GM12878 (cell line): ENCODE data around the gene FANK1. TPM values are rescaled to one million over a fixed set of nuclear protein-coding genes. Genes with fewer than 3 reads are reported as not detected.

Experiments
- ATAC-seq: fragments of 200-7000 bp; cut with Tn5 transposase; 3 replicates; pipeline ENCODE4 v1.9.1; 2020; ENCODE audit warnings: mild to moderate bottlenecking, moderate library complexity
- BruUV-seq: library from RNA; stranded (reverse); fragments of 400-500 nt; replicated peaks from 2 replicates; lab custom pipeline; 2021; lab: Mats Ljungman, UMichigan
- CTCF ChIA-PET: fragments of 300-600 bp; sonication (Branson Sonifier 250); formaldehyde crosslinking; extraction: SDS; loops from one replicate; lab custom pipeline; 2021; ENCODE audit warnings: inconsistent platforms; lab: Yijun Ruan, JAX
- POLR2A ChIA-PET: fragments of 350-600 bp; formaldehyde crosslinking; extraction: SDS; loops from one replicate; lab custom pipeline; 2021; ENCODE audit warnings: inconsistent platforms; lab: Charles Lee
- RAD21 ChIA-PET: fragments of 300-600 bp; sonication (Branson Sonifier 250); formaldehyde crosslinking; loops from one replicate; lab custom pipeline; 2023; ENCODE audit warnings: antibody characterized with exemption; ENCODE audit not compliant: unreplicated experiment; lab: Charles Lee
- SMC1A ChIA-PET: fragments of 300-600 bp; sonication (Branson Sonifier 250); formaldehyde crosslinking; loops from one replicate; lab custom pipeline; 2023; ENCODE audit not compliant: unreplicated experiment, uncharacterized antibody; lab: Charles Lee
- DNase-seq: peaks from one replicate; pipeline ENCODE4 v3.0.0-alpha.2; 2011; ENCODE audit warnings: low read depth, low spot score
- FAIRE-seq: peaks from 3 replicates; lab custom pipeline; 2011; peaks lifted over from hg19 to GRCh38; lab: Jason Lieb, UNC
- H2AFZ ChIP-seq: 2 replicates; pipeline ENCODE4 v1.6.0; 2011; ENCODE audit warnings: low read depth, low read length, control low read depth; ENCODE audit not compliant: control insufficient read depth
- H3K27ac ChIP-seq: 2 replicates; pipeline ENCODE4 v1.5.1; 2011; ENCODE audit warnings: control low read depth; ENCODE audit not compliant: control insufficient read depth, insufficient read depth
- H3K27me3 ChIP-seq, 2 experiments: replicated peaks in 1 of 2; 2 replicates each; pipeline versions ENCODE4 v1.6.0 to v1.6.1; 2011; ENCODE audit warnings: low read length in 1 of 2; ENCODE audit not compliant: control insufficient read depth in 2 of 2, insufficient read depth in 2 of 2
- H3K36me3 ChIP-seq, 2 experiments: 2 replicates each; pipeline ENCODE4 v1.5.1; 2011; ENCODE audit warnings: low read length in 1 of 2; ENCODE audit not compliant: control insufficient read depth in 2 of 2, insufficient read depth in 2 of 2
- H3K4me1 ChIP-seq: 2 replicates; pipeline ENCODE4 v1.6.1; 2011; ENCODE audit warnings: mild to moderate bottlenecking, low read length, moderate library complexity, mixed read lengths; ENCODE audit not compliant: control insufficient read depth, insufficient read depth
- H3K4me2 ChIP-seq: 2 replicates; pipeline ENCODE4 v1.6.0; 2011; ENCODE audit warnings: control low read depth; ENCODE audit not compliant: control insufficient read depth, insufficient read depth
- H3K4me3 ChIP-seq: fragments of 200-600 bp; sonication (generic); 2 replicates; pipeline ENCODE4 v1.5.1; 2016
- H3K79me2 ChIP-seq: 2 replicates; pipeline ENCODE4 v1.6.0; 2011; ENCODE audit warnings: low read length; ENCODE audit not compliant: control insufficient read depth, insufficient read depth
- H3K9ac ChIP-seq: 2 replicates; pipeline ENCODE4 v1.8.0; 2011; ENCODE audit warnings: low read length, control low read depth, mixed read lengths; ENCODE audit not compliant: control insufficient read depth, insufficient read depth
- H3K9me3 ChIP-seq: replicated peaks from 3 replicates; pipeline ENCODE4 v1.5.1; 2011; ENCODE audit warnings: mild to moderate bottlenecking, low read length; ENCODE audit not compliant: control insufficient read depth, insufficient read depth
- H4K20me1 ChIP-seq: 2 replicates; pipeline ENCODE4 v1.6.0; 2011; ENCODE audit not compliant: control insufficient read depth, insufficient read depth
- ATF7 ChIP-seq: fragments of 450-650 bp; IDR thresholded peaks from 2 replicates; pipeline ENCODE4 v1.6.1; 2016; ENCODE audit warnings: low read depth, mild to moderate bottlenecking
- BCL11A ChIP-seq: IDR thresholded peaks from 2 replicates; pipeline ENCODE4 v1.6.1; 2011; ENCODE audit warnings: low read depth, low read length
- DPF2 ChIP-seq: fragments of 450-650 bp; IDR thresholded peaks from 2 replicates; pipeline ENCODE4 v1.6.1; 2017; ENCODE audit warnings: mild to moderate bottlenecking
- EED ChIP-seq: sonication (generic); IDR thresholded peaks from 2 replicates; pipeline ENCODE4 v1.6.1; 2016; ENCODE audit warnings: antibody characterized with exemption, low read depth
- EGR1 ChIP-seq, 2 experiments: IDR thresholded peaks; 1 replicate in 1 of 2; 2 replicates in 1 of 2; pipeline ENCODE4 v1.6.1; 2011 to 2012; ENCODE audit warnings: low read depth in 2 of 2, low read length in 2 of 2, borderline replicate concordance in 1 of 2, mild to moderate bottlenecking in 1 of 2, moderate library complexity in 1 of 2
- HDAC6 ChIP-seq: fragments of 200-600 bp; sonication (generic); IDR thresholded peaks from one replicate; pipeline ENCODE4 v1.8.0; 2017; ENCODE audit warnings: antibody characterized with exemption; ENCODE audit not compliant: unreplicated experiment
- KDM1A ChIP-seq: fragments of 200-600 bp; sonication (generic); IDR thresholded peaks from 2 replicates; pipeline ENCODE4 v1.6.1; 2016; ENCODE audit warnings: borderline replicate concordance
- PKNOX1 ChIP-seq: fragments of 450-650 bp; IDR thresholded peaks from 2 replicates; pipeline ENCODE4 v1.6.1; 2016; ENCODE audit warnings: mild to moderate bottlenecking
- POLR2A ChIP-seq: IDR thresholded peaks from 2 replicates; pipeline ENCODE4 v1.6.1; 2011; ENCODE audit warnings: low read depth, mild to moderate bottlenecking, low read length
- POLR2AphosphoS5 ChIP-seq: IDR thresholded peaks from 2 replicates; pipeline ENCODE4 v1.6.1; 2011; ENCODE audit warnings: mild to moderate bottlenecking, low read length, inconsistent platforms
- POU2F2 ChIP-seq: IDR thresholded peaks from 3 replicates; pipeline ENCODE4 v1.6.1; 2011; ENCODE audit warnings: low read depth, mild to moderate bottlenecking, low read length, borderline replicate concordance
- REST ChIP-seq: IDR thresholded peaks from 2 replicates; pipeline ENCODE4 v1.6.1; 2012; ENCODE audit warnings: mild to moderate bottlenecking, low read depth, low read length
- TBL1XR1 ChIP-seq: IDR thresholded peaks from 2 replicates; pipeline ENCODE4 v1.6.1; 2012; ENCODE audit warnings: low read depth, low read length, improper control_type of control experiment
- TCF12 ChIP-seq: IDR thresholded peaks from 2 replicates; pipeline ENCODE4 v1.6.1; 2011; ENCODE audit warnings: low read depth, mild to moderate bottlenecking, low read length
- ZNF207 ChIP-seq: fragments of 450-650 bp; IDR thresholded peaks from 2 replicates; pipeline ENCODE4 v1.6.1; 2014; ENCODE audit warnings: antibody characterized with exemption, mild to moderate bottlenecking, borderline replicate concordance
- WGBS: methylation state at CpG from one replicate; pipeline ENCODE4 v1.1.6; 2016; ENCODE audit warnings: low lambda C conversion rate; ENCODE audit not compliant: insufficient replicate concordance, insufficient coverage; ENCODE audit errors: missing lambda C conversion rate; 5-methylcytosine and 5-hydroxymethylcytosine counted together
- in situ Hi-C: fragments of 300-500 bp; cut with MboI; formaldehyde crosslinking; loops from 9 replicates; pipeline ENCODE4 v1.14.3; 2018; ENCODE audit warnings: mixed read lengths
- intact Hi-C: fragments of 100-400 bp; cut with micrococcal nuclease; formaldehyde crosslinking; loops from one replicate; pipeline ENCODE4 v1.14.2; 2022; ENCODE audit not compliant: unreplicated experiment
- polyA plus RNA-seq, 11 experiments: library from polyadenylated mRNA; depleted of rRNA in 4 of 11; unstranded in 6 of 11; stranded (reverse) in 5 of 11; fragments of >200 nt; fragmentation: Nextera tagmentation in 4 of 11; fragmentation: Illumina TruSeq in 1 of 11; extraction: Ambion mirVana in 4 of 11; extraction: Trizol in 1 of 11; gene quantifications; 1 replicate in 1 of 11; 2 replicates in 10 of 11; pipeline versions ENCODE4 v1.2.1 to v1.2.3, GENCODE V29; 2011 to 2016; ENCODE audit warnings: inconsistent platforms in 2 of 11, missing spikeins in 2 of 11, low read depth in 1 of 11
- total RNA-seq, 4 experiments: library from RNA; depleted of rRNA in 3 of 4; stranded (reverse); fragments of >200 nt in 3 of 4; fragmentation: Illumina TruSeq in 1 of 4; extraction: Trizol in 1 of 4; gene quantifications; 2 replicates each; pipeline versions ENCODE4 v1.2.1 to v1.2.3, GENCODE V29; 2013 to 2021
- TF ChIP-seq, protein P1 (sequence below): IDR thresholded peaks from 2 replicates; pipeline ENCODE4 v1.6.1; 2012; ENCODE audit warnings: low read depth, low read length, improper control_type of control experiment
- TF ChIP-seq, protein P2 (sequence below): IDR thresholded peaks from 2 replicates; pipeline ENCODE4 v1.6.1; 2011; ENCODE audit warnings: borderline replicate concordance, low read depth, mild to moderate bottlenecking, moderate library complexity, low read length; ENCODE audit not compliant: insufficient read depth, poor library complexity, severe bottlenecking
- TF ChIP-seq, protein P3 (sequence below): IDR thresholded peaks from 2 replicates; pipeline ENCODE4 v1.6.1; 2011; ENCODE audit warnings: mild to moderate bottlenecking, low read depth, low read length, moderate library complexity; ENCODE audit not compliant: insufficient replicate concordance

Gene FANK1
- total and polyA plus RNA-seq, 10 of the 15 experiments (the other 5 are each of a cell fraction or from before 2014, with no cell fraction given): 0.07 to 0.16 (median 0.13) TPM; not detected in 6

DNA sequence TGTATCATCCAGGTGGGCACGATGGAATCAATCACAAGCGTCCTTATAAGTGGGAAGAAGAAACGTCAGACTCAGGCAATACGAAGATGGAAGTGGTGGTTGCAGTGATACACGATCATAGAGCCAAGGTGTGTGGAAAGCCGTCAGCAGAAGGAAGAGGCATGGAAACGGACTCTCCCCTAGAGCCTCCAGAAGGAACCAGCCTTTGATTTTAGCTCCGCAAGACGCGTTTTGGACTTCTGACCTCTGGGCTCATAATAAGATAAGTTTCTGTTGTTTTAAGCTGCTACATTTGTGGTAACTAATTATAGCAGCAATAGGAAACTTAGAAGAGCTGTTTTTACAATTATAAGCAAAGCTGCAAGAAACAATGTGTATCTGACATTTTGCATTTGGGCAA is 14.8 kb downstream of the FANK1 start:
- H3K9me3 ChIP-seq: no peaks in the 10 kb centered on the region
- no peak overlapping the region for H2AFZ ChIP-seq
- H4K20me1 ChIP-seq: no peaks in the 10 kb centered on the region
- ChIA-PET RAD21 (no interaction called here), SMC1A (no interaction called here), CTCF (no interaction called here), POLR2A (no interaction called here)
- no peaks in the 10 kb centered on the region for H3K36me3 ChIP-seq
- H3K9ac ChIP-seq: no peak overlapping the region
- 65% methylated on average over 10 of the region's 10 CpGs for WGBS
- DNase-seq: no peak
- no peaks in the 10 kb centered on the region for H3K27me3 ChIP-seq
- intact Hi-C loops (no loop called here), in situ Hi-C loops (no loop called here)
- no TSS peak for BruUV-seq
- ATAC-seq: no peak
- no peak overlapping the region for H3K4me2 ChIP-seq
- H3K4me3 ChIP-seq: no peak overlapping the region
- no peaks in the 10 kb centered on the region for H3K79me2 ChIP-seq
- no peak overlapping the region for H3K27ac ChIP-seq
- FAIRE-seq: no peak
- H3K4me1 ChIP-seq: no peaks in the 10 kb centered on the region
- TF ChIP-seq EED: no peak
- no peak for TF ChIP-seq BCL11A
- no peak for TF ChIP-seq PKNOX1
- no peak for TF ChIP-seq KDM1A
- TF ChIP-seq TCF12: no peak
- no peak for TF ChIP-seq DPF2
- no peak for TF ChIP-seq POU2F2
- TF ChIP-seq, protein P1, sequence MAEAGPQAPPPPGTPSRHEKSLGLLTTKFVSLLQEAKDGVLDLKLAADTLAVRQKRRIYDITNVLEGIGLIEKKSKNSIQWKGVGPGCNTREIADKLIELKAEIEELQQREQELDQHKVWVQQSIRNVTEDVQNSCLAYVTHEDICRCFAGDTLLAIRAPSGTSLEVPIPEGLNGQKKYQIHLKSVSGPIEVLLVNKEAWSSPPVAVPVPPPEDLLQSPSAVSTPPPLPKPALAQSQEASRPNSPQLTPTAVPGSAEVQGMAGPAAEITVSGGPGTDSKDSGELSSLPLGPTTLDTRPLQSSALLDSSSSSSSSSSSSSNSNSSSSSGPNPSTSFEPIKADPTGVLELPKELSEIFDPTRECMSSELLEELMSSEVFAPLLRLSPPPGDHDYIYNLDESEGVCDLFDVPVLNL: no peak
- TF ChIP-seq, protein P2, sequence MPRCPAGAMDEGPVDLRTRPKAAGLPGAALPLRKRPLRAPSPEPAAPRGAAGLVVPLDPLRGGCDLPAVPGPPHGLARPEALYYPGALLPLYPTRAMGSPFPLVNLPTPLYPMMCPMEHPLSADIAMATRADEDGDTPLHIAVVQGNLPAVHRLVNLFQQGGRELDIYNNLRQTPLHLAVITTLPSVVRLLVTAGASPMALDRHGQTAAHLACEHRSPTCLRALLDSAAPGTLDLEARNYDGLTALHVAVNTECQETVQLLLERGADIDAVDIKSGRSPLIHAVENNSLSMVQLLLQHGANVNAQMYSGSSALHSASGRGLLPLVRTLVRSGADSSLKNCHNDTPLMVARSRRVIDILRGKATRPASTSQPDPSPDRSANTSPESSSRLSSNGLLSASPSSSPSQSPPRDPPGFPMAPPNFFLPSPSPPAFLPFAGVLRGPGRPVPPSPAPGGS: no peak
- no peak for TF ChIP-seq ATF7
- no peak for TF ChIP-seq POLR2A
- no peak for TF ChIP-seq REST
- TF ChIP-seq HDAC6: no peak
- TF ChIP-seq EGR1 (IDR thresholded peaks at IDR 0.05; ENCODE audit: borderline replicate concordance in 1 of 2, low read depth in 2 of 2, low read length in 2 of 2): no peak
- TF ChIP-seq POLR2AphosphoS5: no peak
- no peak for TF ChIP-seq ZNF207
- TF ChIP-seq TBL1XR1: no peak
- TF ChIP-seq, protein P3, sequence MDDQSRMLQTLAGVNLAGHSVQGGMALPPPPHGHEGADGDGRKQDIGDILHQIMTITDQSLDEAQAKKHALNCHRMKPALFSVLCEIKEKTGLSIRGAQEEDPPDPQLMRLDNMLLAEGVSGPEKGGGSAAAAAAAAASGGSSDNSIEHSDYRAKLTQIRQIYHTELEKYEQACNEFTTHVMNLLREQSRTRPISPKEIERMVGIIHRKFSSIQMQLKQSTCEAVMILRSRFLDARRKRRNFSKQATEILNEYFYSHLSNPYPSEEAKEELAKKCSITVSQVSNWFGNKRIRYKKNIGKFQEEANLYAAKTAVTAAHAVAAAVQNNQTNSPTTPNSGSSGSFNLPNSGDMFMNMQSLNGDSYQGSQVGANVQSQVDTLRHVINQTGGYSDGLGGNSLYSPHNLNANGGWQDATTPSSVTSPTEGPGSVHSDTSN: no peak
